Suprapubic skin (tissue), 4 donors: ENCODE data around the gene PIGS. TPM values are rescaled to one million over a fixed set of nuclear protein-coding genes. Genes with fewer than 3 reads are reported as not detected.

ENCODE experiments used
- DNase-seq, 2 donors: peaks; one replicate each; pipeline ENCODE4 v3.0.0-alpha.2; 2019; ENCODE audit warnings: low spot score in 2 of 2
- H3K27ac ChIP-seq: fragments of 200-600 bp; sonication (generic); one replicate; pipeline ENCODE4 v1.5.1; 2019
- H3K27me3 ChIP-seq: fragments of 200-600 bp; sonication (generic); one replicate; pipeline ENCODE4 v1.5.1; 2019
- H3K36me3 ChIP-seq: fragments of 200-600 bp; sonication (generic); one replicate; pipeline ENCODE4 v1.5.1; 2019
- H3K4me1 ChIP-seq: fragments of 200-600 bp; sonication (generic); one replicate; pipeline ENCODE4 v1.5.1; 2019
- H3K4me3 ChIP-seq: fragments of 200-600 bp; sonication (generic); one replicate; pipeline ENCODE4 v1.5.1; 2019; ENCODE audit warnings: mild to moderate bottlenecking
- H3K9me3 ChIP-seq: fragments of 200-600 bp; sonication (generic); one replicate; pipeline ENCODE4 v1.5.1; 2019
- CTCF ChIP-seq, 2 donors: fragments of 200-600 bp in 1 of 2; fragments of 450-650 bp in 1 of 2; sonication (generic) in 1 of 2; IDR thresholded peaks; one replicate each; pipeline ENCODE4 v1.5.1; 2016 to 2019; ENCODE audit warnings: antibody characterized with exemption in 2 of 2, mild to moderate bottlenecking in 1 of 2, moderate library complexity in 1 of 2
- EP300 ChIP-seq: sonication (generic); formaldehyde crosslinking; IDR thresholded peaks from one replicate; pipeline ENCODE4 v1.6.1; 2017; ENCODE audit warnings: antibody characterized with exemption
- POLR2A ChIP-seq, 2 donors: fragments of 450-650 bp; IDR thresholded peaks; one replicate each; pipeline ENCODE4 v1.6.1; 2017; ENCODE audit warnings: antibody characterized with exemption in 2 of 2, mild to moderate bottlenecking in 2 of 2, moderate library complexity in 2 of 2
- POLR2AphosphoS5 ChIP-seq, 3 donors: sonication (generic); formaldehyde crosslinking; IDR thresholded peaks; one replicate each; pipeline ENCODE4 v1.6.1; 2017; ENCODE audit warnings: antibody characterized with exemption in 3 of 3
- WGBS: methylation state at CpG from one replicate; pipeline ENCODE4 v1.1.5; 2018; 5-methylcytosine and 5-hydroxymethylcytosine counted together
- total RNA-seq, 4 donors: library from RNA; depleted of rRNA; stranded (reverse); fragments of >200 nt; gene quantifications; one replicate each; pipeline ENCODE4 v1.1.0, GENCODE V29; 2016

PIGS gene
- total RNA-seq, 4 donors from 2014 or later = 38.1 to 76.4 (median 59.2) TPM

GRCh38 chr17:28503420-28503819 is 67.9 kb downstream of the PIGS start:
- Histone ChIP-seq H3K27ac (no peak overlapping the region), H3K4me1 (peaks cover 62% of the 10 kb centered on the region), H3K4me3 (no peak overlapping the region), H3K9me3 (no peaks in the 10 kb centered on the region), H3K27me3 (peaks cover 12% of the 10 kb centered on the region), H3K36me3 (no peaks in the 10 kb centered on the region)
- no peak for DNase-seq
- TF ChIP-seq POLR2AphosphoS5 (IDR thresholded peaks at IDR 0.05) (no peak), CTCF (IDR thresholded peaks at IDR 0.05) (no peak), POLR2A (IDR thresholded peaks at IDR 0.05) (no peak), EP300 (no peak)
- WGBS = 67% methylated on average over 3 of the region's 3 CpGs

Other genes with a start within 250 kb of the PIGS start
- gene IFT20, start 236.1 kb downstream of the PIGS start, total RNA-seq = 10 to 100 TPM; 31.5 to 52.1 (median 32.9) TPM
- gene TNFAIP1, start 235.8 kb downstream of the PIGS start, total RNA-seq = 10 to 100 TPM; 51.5 to 81.3 (median 66.4) TPM
- 100 to 1,000 TPM in 1 of 4 donors, 10 to 100 TPM in 3; 52.9 to 103 (median 86.0) TPM for gene POLDIP2, start 214.0 kb downstream of the PIGS start, total RNA-seq
- not detected for gene SEBOX, start 206.3 kb downstream of the PIGS start, total RNA-seq
- 1 to 10 TPM in 1 of 4 donors, under 1 TPM in 2, not detected in 1; 0.42 to 4.2 (median 0.42) TPM for gene VTN, start 201.2 kb downstream of the PIGS start, total RNA-seq
- gene SARM1, start 199.8 kb downstream of the PIGS start, total RNA-seq = 10 to 100 TPM in 2 of 4 donors, 1 to 10 TPM in 2; 4.0 to 17.7 (median 11.6) TPM
- gene SLC46A1, start 165.3 kb downstream of the PIGS start, total RNA-seq = 1 to 10 TPM; 2.1 to 8.5 (median 3.5) TPM
- 10 to 100 TPM in 3 of 4 donors, 1 to 10 TPM in 1; 9.7 to 22.0 (median 14.8) TPM for gene SLC13A2, start 97.9 kb downstream of the PIGS start, total RNA-seq
- gene FOXN1, start 65.2 kb downstream of the PIGS start, total RNA-seq = 10 to 100 TPM; 37.4 to 48.3 (median 38.3) TPM
- gene UNC119, start 18.9 kb downstream of the PIGS start, total RNA-seq = 10 to 100 TPM; 29.0 to 36.2 (median 32.6) TPM
- 100 to 1,000 TPM in 1 of 4 donors, 10 to 100 TPM in 3; 33.0 to 103 (median 62.6) TPM for gene ALDOC, start 5.4 kb upstream of the PIGS start, total RNA-seq
- 10 to 100 TPM in 1 of 4 donors, 1 to 10 TPM in 3; 5.7 to 13.5 (median 7.0) TPM for gene SPAG5, start 27.5 kb upstream of the PIGS start, total RNA-seq
- gene RSKR, start 42.7 kb upstream of the PIGS start, total RNA-seq = 10 to 100 TPM in 3 of 4 donors, 1 to 10 TPM in 1; 3.5 to 43.7 (median 15.2) TPM
- 100 to 1,000 TPM in 3 of 4 donors, 10 to 100 TPM in 1; 82.7 to 139 (median 125) TPM for gene BLTP2, start 73.6 kb upstream of the PIGS start, total RNA-seq
- 10 to 100 TPM; 35.8 to 50.3 (median 36.3) TPM for gene SDF2, start 90.4 kb upstream of the PIGS start, total RNA-seq
- 100 to 1,000 TPM in 1 of 4 donors, 10 to 100 TPM in 3; 41.1 to 123 (median 57.2) TPM for gene SUPT6H, start 90.7 kb upstream of the PIGS start, total RNA-seq
- 1 to 10 TPM in 1 of 4 donors, under 1 TPM in 1, not detected in 2; 0.36 to 6.2 TPM for gene PROCA1, start 140.4 kb upstream of the PIGS start, total RNA-seq
- 10 to 100 TPM; 60.7 to 96.1 (median 77.6) TPM for gene RAB34, start 146.3 kb upstream of the PIGS start, total RNA-seq
- gene RPL23A, start 148.5 kb upstream of the PIGS start, total RNA-seq = 100 to 1,000 TPM; 528 to 947 (median 789) TPM
- 10 to 100 TPM in 3 of 4 donors, 1 to 10 TPM in 1; 6.9 to 25.0 (median 17.0) TPM for gene TLCD1, start 154.7 kb upstream of the PIGS start, total RNA-seq
- 1 to 10 TPM; 1.9 to 8.1 (median 6.0) TPM for gene NEK8, start 157.3 kb upstream of the PIGS start, total RNA-seq
- gene TRAF4, start 172.5 kb upstream of the PIGS start, total RNA-seq = 10 to 100 TPM; 26.7 to 38.4 (median 35.3) TPM